ENCODE results near the gene CDH22.

Gene CDH22

DNA sequence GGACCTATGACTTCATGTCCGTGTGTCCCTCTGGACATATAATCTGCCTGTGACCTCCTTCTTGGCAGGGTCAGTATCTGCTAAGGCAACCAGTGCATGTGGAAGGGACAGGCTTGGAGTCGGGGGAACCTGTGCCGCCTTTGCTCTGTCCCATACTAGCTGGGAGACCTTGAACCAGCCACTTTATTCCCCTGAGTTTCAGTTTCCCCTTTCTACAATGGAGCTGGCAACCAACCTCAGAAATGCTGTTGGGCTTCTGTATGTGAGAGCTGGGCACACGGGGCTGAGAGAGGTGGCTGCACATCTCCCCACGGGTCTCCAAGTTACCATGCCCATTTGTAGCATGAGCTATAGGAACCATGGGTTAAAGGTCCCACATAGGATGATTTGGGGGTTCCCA lies 136.4 kb downstream of the CDH22 start:
- H3K9ac ChIP-seq (ENCODE audit: low read length) = no peak overlapping the region
- H3K27ac ChIP-seq (ENCODE audit: low read depth, low read length) = no peak overlapping the region
- no peaks in the 10 kb centered on the region for H3K79me1 ChIP-seq (ENCODE audit: low read length)
- no peaks in the 10 kb centered on the region for H3K4me1 ChIP-seq (ENCODE audit: control insufficient read depth, low read depth, low read length)
- no peak overlapping the region for H3K23ac ChIP-seq (ENCODE audit: low read length)
- no peak overlapping the region for H3K4ac ChIP-seq (ENCODE audit: low read depth, low read length)
- no peak overlapping the region for H2AK5ac ChIP-seq (ENCODE audit: low read length)
- no peak for DNase-seq
- no peak overlapping the region for H2BK15ac ChIP-seq (replicated peaks; ENCODE audit: low read depth)
- no peak overlapping the region for H3K4me2 ChIP-seq (ENCODE audit: low read length)
- no peak overlapping the region for H3K4me3 ChIP-seq (ENCODE audit: low read length)
- no peaks in the 10 kb centered on the region for H3K79me2 ChIP-seq (ENCODE audit: control insufficient read depth, insufficient read depth, low read length)
- H3K56ac ChIP-seq (ENCODE audit: low read length) = no peak overlapping the region
- H2BK5ac ChIP-seq (ENCODE audit: low read length) = no peak overlapping the region
- H3K27me3 ChIP-seq (ENCODE audit: insufficient read depth, low read length, poor library complexity) = peaks cover 13% of the 10 kb centered on the region
- H3K18ac ChIP-seq (ENCODE audit: low read length) = no peak overlapping the region
- H4K8ac ChIP-seq (ENCODE audit: low read depth, low read length) = no peak overlapping the region
- H3K36me3 ChIP-seq (ENCODE audit: control insufficient read depth, insufficient read depth, low read length) = no peaks in the 10 kb centered on the region
- no CpG with 5 or more reads among the region's 5 CpGs for WGBS (ENCODE audit: extremely low coverage, insufficient coverage, low lambda C conversion rate)
- H4K5ac ChIP-seq (ENCODE audit: low read length) = no peak overlapping the region
- no peak overlapping the region for H2BK120ac ChIP-seq (ENCODE audit: low read depth, low read length)

- no peak overlapping the region for H3K56ac ChIP-seq (ENCODE audit: low read length)
- H2BK5ac ChIP-seq (ENCODE audit: low read length) = no peak overlapping the region
- H3K4me2 ChIP-seq (ENCODE audit: low read length) = no peak overlapping the region
- no CpG with 5 or more reads among the region's 2 CpGs for WGBS (ENCODE audit: extremely low coverage, insufficient coverage, low lambda C conversion rate)
- H3K4me3 ChIP-seq (ENCODE audit: low read length) = no peak overlapping the region
- H3K79me2 ChIP-seq (ENCODE audit: control insufficient read depth, insufficient read depth, low read length) = no peaks in the 10 kb centered on the region
- H3K79me1 ChIP-seq (ENCODE audit: low read length) = no peaks in the 10 kb centered on the region
- no peak overlapping the region for H4K8ac ChIP-seq (ENCODE audit: low read depth, low read length)
- no peak for DNase-seq
- no peaks in the 10 kb centered on the region for H3K36me3 ChIP-seq (ENCODE audit: control insufficient read depth, insufficient read depth, low read length)
- no peak overlapping the region for H2BK15ac ChIP-seq (replicated peaks; ENCODE audit: low read depth)
- H2AK5ac ChIP-seq (ENCODE audit: low read length) = no peak overlapping the region
- no peaks in the 10 kb centered on the region for H3K4me1 ChIP-seq (ENCODE audit: control insufficient read depth, low read depth, low read length)
- no peak overlapping the region for H4K5ac ChIP-seq (ENCODE audit: low read length)
- H3K27ac ChIP-seq (ENCODE audit: low read depth, low read length) = no peak overlapping the region
- H2BK120ac ChIP-seq (ENCODE audit: low read depth, low read length) = no peak overlapping the region
- no peak overlapping the region for H3K23ac ChIP-seq (ENCODE audit: low read length)
- no peak overlapping the region for H3K9ac ChIP-seq (ENCODE audit: low read length)
- no peak overlapping the region for H3K4ac ChIP-seq (ENCODE audit: low read depth, low read length)
- H3K18ac ChIP-seq (ENCODE audit: low read length) = no peak overlapping the region
- H3K27me3 ChIP-seq (ENCODE audit: insufficient read depth, low read length, poor library complexity) = peaks cover 13% of the 10 kb centered on the region
These were observed 136.8 kb downstream of the CDH22 start for GRCh38 chr20:46171476-46171875.

GRCh38 chr20:46169245-46170171 lies 138.8 kb downstream of the CDH22 start:
- Histone ChIP-seq H2BK5ac (ENCODE audit: low read length) (no peak overlapping the region), H3K36me3 (ENCODE audit: control insufficient read depth, insufficient read depth, low read length) (no peaks in the 10 kb centered on the region), H2BK15ac (replicated peaks; ENCODE audit: low read depth) (no peak overlapping the region), H4K8ac (ENCODE audit: low read depth, low read length) (no peak overlapping the region), H2AK5ac (ENCODE audit: low read length) (no peak overlapping the region), H3K18ac (ENCODE audit: low read length) (no peak overlapping the region), H3K79me2 (ENCODE audit: control insufficient read depth, insufficient read depth, low read length) (no peaks in the 10 kb centered on the region), H3K4me2 (ENCODE audit: low read length) (no peak overlapping the region), H3K9ac (ENCODE audit: low read length) (no peak overlapping the region), H3K27me3 (ENCODE audit: insufficient read depth, low read length, poor library complexity) (peaks cover 10% of the 10 kb centered on the region), H4K5ac (ENCODE audit: low read length) (no peak overlapping the region), H3K56ac (ENCODE audit: low read length) (no peak overlapping the region), H3K79me1 (ENCODE audit: low read length) (no peaks in the 10 kb centered on the region), H3K4ac (ENCODE audit: low read depth, low read length) (no peak overlapping the region), H2BK120ac (ENCODE audit: low read depth, low read length) (no peak overlapping the region), H3K27ac (ENCODE audit: low read depth, low read length) (no peak overlapping the region), H3K4me3 (ENCODE audit: low read length) (no peak overlapping the region), H3K4me1 (ENCODE audit: control insufficient read depth, low read depth, low read length) (no peaks in the 10 kb centered on the region), H3K23ac (ENCODE audit: low read length) (no peak overlapping the region)
- no peak for DNase-seq
- no CpG with 5 or more reads among the region's 13 CpGs for WGBS (ENCODE audit: extremely low coverage, insufficient coverage, low lambda C conversion rate)

- Histone ChIP-seq H3K36me3 (ENCODE audit: control insufficient read depth, insufficient read depth, low read length) (no peaks in the 10 kb centered on the region), H4K5ac (ENCODE audit: low read length) (no peak overlapping the region), H3K9ac (ENCODE audit: low read length) (no peak overlapping the region), H3K23ac (ENCODE audit: low read length) (no peak overlapping the region), H2BK5ac (ENCODE audit: low read length) (no peak overlapping the region), H3K18ac (ENCODE audit: low read length) (no peak overlapping the region), H2BK120ac (ENCODE audit: low read depth, low read length) (no peak overlapping the region), H3K4me1 (ENCODE audit: control insufficient read depth, low read depth, low read length) (no peaks in the 10 kb centered on the region), H3K27me3 (ENCODE audit: insufficient read depth, low read length, poor library complexity) (peaks cover 2% of the 10 kb centered on the region), H3K4me2 (ENCODE audit: low read length) (no peak overlapping the region), H3K79me1 (ENCODE audit: low read length) (no peaks in the 10 kb centered on the region), H2BK15ac (replicated peaks; ENCODE audit: low read depth) (no peak overlapping the region), H4K8ac (ENCODE audit: low read depth, low read length) (no peak overlapping the region), H2AK5ac (ENCODE audit: low read length) (no peak overlapping the region), H3K79me2 (ENCODE audit: control insufficient read depth, insufficient read depth, low read length) (no peaks in the 10 kb centered on the region), H3K56ac (ENCODE audit: low read length) (no peak overlapping the region), H3K4me3 (ENCODE audit: low read length) (no peak overlapping the region), H3K4ac (ENCODE audit: low read depth, low read length) (no peak overlapping the region), H3K27ac (ENCODE audit: low read depth, low read length) (no peak overlapping the region)
- no CpG with 5 or more reads among the region's 8 CpGs for WGBS (ENCODE audit: extremely low coverage, insufficient coverage, low lambda C conversion rate)
- no peak for DNase-seq
These were observed 139.9 kb downstream of the CDH22 start for GRCh38 chr20:46168438-46168837.

DNA sequence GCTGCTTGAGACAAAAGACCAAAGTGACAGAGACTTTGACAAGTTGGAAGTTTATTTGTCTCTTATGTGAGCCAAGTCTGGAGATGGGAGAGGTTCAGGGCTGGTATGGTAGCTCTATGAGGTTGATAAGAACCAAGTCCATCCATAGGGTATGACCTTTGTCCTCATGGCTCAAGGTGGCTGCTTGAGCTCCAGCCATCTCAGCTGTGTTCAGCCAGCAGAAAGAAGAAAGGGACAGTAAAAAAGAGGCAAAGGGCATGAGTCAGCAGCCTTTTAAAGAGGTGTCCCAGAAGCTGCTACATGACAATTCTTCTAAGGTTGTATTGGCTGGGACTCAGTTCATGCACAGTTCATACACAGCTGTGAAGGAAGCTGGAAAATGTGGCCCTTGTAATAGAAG lies 141.2 kb downstream of the CDH22 start:
- Histone ChIP-seq H2BK15ac (replicated peaks; ENCODE audit: low read depth) (no peak overlapping the region), H2AK5ac (ENCODE audit: low read length) (no peak overlapping the region), H3K79me2 (ENCODE audit: control insufficient read depth, insufficient read depth, low read length) (no peaks in the 10 kb centered on the region), H3K36me3 (ENCODE audit: control insufficient read depth, insufficient read depth, low read length) (no peaks in the 10 kb centered on the region), H3K27ac (ENCODE audit: low read depth, low read length) (no peak overlapping the region), H3K56ac (ENCODE audit: low read length) (no peak overlapping the region), H3K9ac (ENCODE audit: low read length) (no peak overlapping the region), H3K18ac (ENCODE audit: low read length) (no peak overlapping the region), H4K8ac (ENCODE audit: low read depth, low read length) (no peak overlapping the region), H3K27me3 (ENCODE audit: insufficient read depth, low read length, poor library complexity) (no peaks in the 10 kb centered on the region), H3K4me3 (ENCODE audit: low read length) (no peak overlapping the region), H2BK5ac (ENCODE audit: low read length) (no peak overlapping the region), H3K23ac (ENCODE audit: low read length) (no peak overlapping the region), H3K4ac (ENCODE audit: low read depth, low read length) (no peak overlapping the region), H3K4me2 (ENCODE audit: low read length) (no peak overlapping the region), H3K79me1 (ENCODE audit: low read length) (no peaks in the 10 kb centered on the region), H3K4me1 (ENCODE audit: control insufficient read depth, low read depth, low read length) (no peaks in the 10 kb centered on the region), H2BK120ac (ENCODE audit: low read depth, low read length) (no peak overlapping the region), H4K5ac (ENCODE audit: low read length) (no peak overlapping the region)
- DNase-seq = no peak

DNA sequence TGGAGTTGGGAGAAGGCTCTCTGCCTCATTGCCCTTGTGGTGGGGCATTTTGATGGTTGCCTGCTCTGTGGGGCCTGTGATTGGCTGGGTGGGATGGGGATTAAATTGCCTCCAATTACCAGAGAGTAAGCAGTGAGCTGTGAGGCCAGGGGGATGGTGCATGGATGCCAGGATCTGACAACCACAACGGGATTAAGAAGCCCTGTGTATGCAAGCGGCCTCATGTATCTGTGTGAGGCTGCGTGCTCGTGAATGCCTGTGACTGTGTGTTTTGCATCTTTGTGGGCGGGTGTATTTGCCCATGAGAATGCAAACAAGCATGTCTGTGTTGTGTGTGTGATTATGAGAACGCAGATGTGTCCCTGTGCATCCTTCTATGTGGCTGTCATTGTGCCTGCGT lies 144.0 kb downstream of the CDH22 start:
- no peak overlapping the region for H3K27ac ChIP-seq (ENCODE audit: low read depth, low read length)

More for the DNA sequence above, 144.0 kb downstream of the CDH22 start:
- H3K18ac ChIP-seq (ENCODE audit: low read length) = no peak overlapping the region
- H3K4me3 ChIP-seq (ENCODE audit: low read length) = no peak overlapping the region
- H3K27me3 ChIP-seq (ENCODE audit: insufficient read depth, low read length, poor library complexity) = no peaks in the 10 kb centered on the region
- no peaks in the 10 kb centered on the region for H3K36me3 ChIP-seq (ENCODE audit: control insufficient read depth, insufficient read depth, low read length)
- no peaks in the 10 kb centered on the region for H3K79me1 ChIP-seq (ENCODE audit: low read length)
- H2BK120ac ChIP-seq (ENCODE audit: low read depth, low read length) = no peak overlapping the region
- WGBS (ENCODE audit: extremely low coverage, insufficient coverage, low lambda C conversion rate) = no CpG with 5 or more reads among the region's 7 CpGs
- H3K4me2 ChIP-seq (ENCODE audit: low read length) = no peak overlapping the region
- no peak overlapping the region for H3K56ac ChIP-seq (ENCODE audit: low read length)
- no peaks in the 10 kb centered on the region for H3K4me1 ChIP-seq (ENCODE audit: control insufficient read depth, low read depth, low read length)
- H3K79me2 ChIP-seq (ENCODE audit: control insufficient read depth, insufficient read depth, low read length) = no peaks in the 10 kb centered on the region
- no peak overlapping the region for H4K8ac ChIP-seq (ENCODE audit: low read depth, low read length)
- peak; percentile 23 for DNase-seq
- H2AK5ac ChIP-seq (ENCODE audit: low read length) = no peak overlapping the region
- H3K4ac ChIP-seq (ENCODE audit: low read depth, low read length) = no peak overlapping the region
- H2BK5ac ChIP-seq (ENCODE audit: low read length) = no peak overlapping the region
- no peak overlapping the region for H3K23ac ChIP-seq (ENCODE audit: low read length)
- no peak overlapping the region for H3K9ac ChIP-seq (ENCODE audit: low read length)
- no peak overlapping the region for H4K5ac ChIP-seq (ENCODE audit: low read length)
- H2BK15ac ChIP-seq (replicated peaks; ENCODE audit: low read depth) = no peak overlapping the region
